Liver (tissue), 9 donors: ENCODE data around the gene BRD3. TPM values are rescaled to one million over a fixed set of nuclear protein-coding genes. Genes with fewer than 3 reads are reported as not detected.

Experiments used
- DNase-seq: peaks from one replicate; pipeline ENCODE4 v3.0.0-alpha.2; 2017; ENCODE audit warnings: low spot score
- H3K27ac ChIP-seq, 2 donors: one replicate each; pipeline ENCODE4 v1.7.0; 2013; ENCODE audit warnings: inconsistent platforms in 2 of 2, low read length in 2 of 2, control low read depth in 1 of 2, low read depth in 1 of 2, mild to moderate bottlenecking in 1 of 2
- H3K27me3 ChIP-seq, 4 donors: one replicate each; pipeline versions ENCODE4 v1.6.1 to v1.7.0; 2013; ENCODE audit warnings: low read length in 3 of 4, inconsistent platforms in 1 of 4, mild to moderate bottlenecking in 1 of 4, moderate library complexity in 1 of 4; ENCODE audit not compliant: control insufficient read depth in 4 of 4, insufficient read depth in 4 of 4
- H3K36me3 ChIP-seq, 4 donors: one replicate each; pipeline versions ENCODE4 v1.6.1 to v1.7.0; 2013; ENCODE audit warnings: low read length in 3 of 4, mild to moderate bottlenecking in 3 of 4, low read depth in 1 of 4, moderate library complexity in 1 of 4; ENCODE audit not compliant: control insufficient read depth in 4 of 4, insufficient read depth in 3 of 4
- H3K4me1 ChIP-seq, 4 donors: one replicate each; pipeline versions ENCODE4 v1.6.1 to v1.7.0; 2013; ENCODE audit warnings: low read length in 3 of 4, mild to moderate bottlenecking in 3 of 4, moderate library complexity in 1 of 4; ENCODE audit not compliant: control insufficient read depth in 4 of 4, insufficient read depth in 4 of 4
- H3K4me3 ChIP-seq, 3 donors: one replicate each; pipeline versions ENCODE4 v1.6.1 to v1.7.0; 2013; ENCODE audit warnings: low read length in 3 of 3, control low read depth in 1 of 3, low read depth in 1 of 3, mild to moderate bottlenecking in 1 of 3
- H3K9ac ChIP-seq, 2 donors: one replicate each; pipeline ENCODE4 v1.7.0; 2013; ENCODE audit warnings: low read length in 2 of 2, mild to moderate bottlenecking in 2 of 2, moderate library complexity in 2 of 2, control low read depth in 1 of 2, low read depth in 1 of 2
- H3K9me3 ChIP-seq, 4 donors: one replicate each; pipeline versions ENCODE4 v1.6.1 to v1.7.0; 2013; ENCODE audit warnings: low read length in 3 of 4; ENCODE audit not compliant: control insufficient read depth in 4 of 4
- FOXA1 ChIP-seq: IDR thresholded peaks from 2 replicates; pipeline ENCODE4 v1.6.1; 2016; ENCODE audit warnings: antibody characterized with exemption
- FOXA2 ChIP-seq: IDR thresholded peaks from 2 replicates; pipeline ENCODE4 v1.6.1; 2016; ENCODE audit warnings: antibody characterized with exemption
- GABPA ChIP-seq, 2 donors: IDR thresholded peaks in 1 of 2; conservative IDR thresholded peaks in 1 of 2; 2 replicates each; pipeline ENCODE4 v1.6.1; 2016; ENCODE audit warnings: antibody characterized with exemption in 2 of 2, mild to moderate bottlenecking in 1 of 2, moderate library complexity in 1 of 2
- HNF4A ChIP-seq, 2 donors: conservative IDR thresholded peaks; 2 replicates each; pipeline ENCODE4 v1.6.1; 2016; ENCODE audit warnings: antibody characterized with exemption in 2 of 2, mild to moderate bottlenecking in 2 of 2
- HNF4G ChIP-seq: IDR thresholded peaks from 2 replicates; pipeline ENCODE4 v1.6.1; 2016; ENCODE audit warnings: antibody characterized with exemption
- JUND ChIP-seq, 2 donors: IDR thresholded peaks; 2 replicates each; pipeline ENCODE4 v1.6.1; 2016; ENCODE audit warnings: antibody characterized with exemption in 2 of 2
- RAD21 ChIP-seq, 2 donors: IDR thresholded peaks; 2 replicates each; pipeline ENCODE4 v1.6.1; 2016; ENCODE audit warnings: antibody characterized with exemption in 2 of 2, mild to moderate bottlenecking in 2 of 2
- RXRA ChIP-seq, 2 donors: IDR thresholded peaks; 2 replicates each; pipeline ENCODE4 v1.6.1; 2017 to 2018; ENCODE audit warnings: antibody characterized with exemption in 2 of 2, mild to moderate bottlenecking in 1 of 2
- SP1 ChIP-seq: IDR thresholded peaks from 2 replicates; pipeline ENCODE4 v1.6.1; 2018; ENCODE audit warnings: antibody characterized with exemption, mild to moderate bottlenecking
- TAF1 ChIP-seq: conservative IDR thresholded peaks from 2 replicates; pipeline ENCODE4 v1.6.1; 2016; ENCODE audit warnings: antibody characterized with exemption, mild to moderate bottlenecking
- YY1 ChIP-seq: IDR thresholded peaks from 2 replicates; pipeline ENCODE4 v1.6.1; 2016; ENCODE audit warnings: antibody characterized with exemption, mild to moderate bottlenecking
- WGBS: extraction: QIAGEN DNeasy Blood & Tissue Kit; methylation state at CpG from one replicate; pipeline ENCODE4 v1.1.7; 2013; 5-methylcytosine and 5-hydroxymethylcytosine counted together
- polyA plus RNA-seq, 2 donors: library from polyadenylated mRNA; stranded (reverse) in 1 of 2; unstranded in 1 of 2; fragments of 200-250 nt in 1 of 2; fragments of >200 nt in 1 of 2; fragmentation: Nextera tagmentation in 1 of 2; extraction: Ambion mirVana in 1 of 2; gene quantifications; one replicate each; pipeline versions ENCODE4 v1.2.1 to v1.2.3, GENCODE V29; 2013 to 2015
- total RNA-seq, 2 donors: library from RNA; depleted of rRNA; stranded (reverse); fragments of >200 nt; gene quantifications; one replicate each; pipeline ENCODE4 v1.2.3, GENCODE V29; 2014
- TF ChIP-seq, protein P1 (sequence below): IDR thresholded peaks from 2 replicates; pipeline ENCODE4 v1.6.1; 2016; ENCODE audit warnings: antibody characterized with exemption
- TF ChIP-seq, protein P2 (sequence below): IDR thresholded peaks from 2 replicates; pipeline ENCODE4 v1.6.1; 2016; ENCODE audit warnings: antibody characterized with exemption, mild to moderate bottlenecking
- donor health status: healthy.
- donor health status: healthy.
- donor health status: healthy.
- donor health status: healthy.
- donor health status: healthy.

The BRD3 gene
- total and polyA plus RNA-seq, 4 donors: 7.2 to 17.7 (median 12.7) TPM

DNA sequence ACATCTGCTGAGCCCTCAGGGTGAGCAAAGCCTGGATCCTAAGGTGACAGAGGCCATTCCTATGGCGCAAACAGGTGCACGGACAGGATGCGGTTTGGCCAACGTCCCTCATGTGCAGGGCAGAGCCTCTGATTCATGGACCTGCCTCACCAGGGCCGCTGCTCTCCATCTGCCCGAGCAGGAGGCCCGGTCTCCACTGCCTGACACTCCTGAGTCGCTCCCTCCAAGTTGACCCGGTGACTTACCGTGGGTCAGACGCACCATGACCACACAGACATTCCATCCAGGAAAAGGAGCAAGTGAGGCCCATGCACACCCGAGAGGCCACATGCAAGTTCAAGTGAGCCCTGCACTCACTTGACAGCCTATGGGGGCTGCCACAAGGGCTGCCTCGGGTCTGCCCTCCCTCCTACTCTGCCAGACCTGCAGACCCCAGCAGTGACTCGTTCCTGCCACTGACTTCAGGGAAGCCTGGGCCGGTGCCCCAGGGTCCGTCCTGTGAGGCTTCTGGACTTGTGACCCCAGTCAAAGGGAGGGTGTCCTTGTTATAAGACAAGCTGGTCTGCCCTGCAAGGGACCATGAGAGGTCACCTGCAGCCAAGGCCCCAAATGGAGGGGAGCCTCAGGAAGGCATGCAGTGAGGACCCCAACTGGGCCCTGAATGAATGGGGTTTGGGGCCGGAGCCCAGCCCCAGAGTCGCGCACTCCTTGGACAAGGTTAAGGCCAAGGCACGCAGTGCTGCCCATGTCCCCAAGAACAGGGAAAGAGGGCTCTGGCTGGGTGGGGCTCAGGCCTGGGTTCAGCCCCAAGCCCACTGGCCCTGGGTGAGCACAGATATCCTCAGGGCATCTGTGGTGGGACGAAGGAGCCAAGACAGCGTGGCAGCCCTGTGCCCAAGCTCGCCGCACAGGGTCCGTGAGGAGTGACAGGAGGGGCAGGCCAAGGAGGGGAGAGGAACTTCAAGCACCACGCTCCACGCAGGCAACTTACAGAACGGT lies 32.5 kb downstream of the BRD3 start:
- Histone ChIP-seq H3K4me3 (no peak overlapping the region), H3K9me3 (no peaks in the 10 kb centered on the region), H3K27ac (no peak overlapping the region), H3K4me1 (no peaks in the 10 kb centered on the region), H3K36me3 (peaks cover 29 to 61% (median 38%) of the 10 kb centered on the region in 4 donors), H3K27me3 (no peaks in the 10 kb centered on the region), H3K9ac (no peak overlapping the region)
- no peak for DNase-seq
- no peak for TF ChIP-seq FOXA1
- TF ChIP-seq HNF4A (conservative IDR thresholded peaks at IDR 0.05): no peak
- no peak for TF ChIP-seq YY1
- no peak for TF ChIP-seq GABPA (IDR thresholded peaks at IDR 0.05 in 1 of 2, conservative IDR thresholded peaks at IDR 0.05 in 1 of 2)
- TF ChIP-seq, protein P1, sequence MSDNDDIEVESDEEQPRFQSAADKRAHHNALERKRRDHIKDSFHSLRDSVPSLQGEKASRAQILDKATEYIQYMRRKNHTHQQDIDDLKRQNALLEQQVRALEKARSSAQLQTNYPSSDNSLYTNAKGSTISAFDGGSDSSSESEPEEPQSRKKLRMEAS: no peak
- TF ChIP-seq, protein P2, sequence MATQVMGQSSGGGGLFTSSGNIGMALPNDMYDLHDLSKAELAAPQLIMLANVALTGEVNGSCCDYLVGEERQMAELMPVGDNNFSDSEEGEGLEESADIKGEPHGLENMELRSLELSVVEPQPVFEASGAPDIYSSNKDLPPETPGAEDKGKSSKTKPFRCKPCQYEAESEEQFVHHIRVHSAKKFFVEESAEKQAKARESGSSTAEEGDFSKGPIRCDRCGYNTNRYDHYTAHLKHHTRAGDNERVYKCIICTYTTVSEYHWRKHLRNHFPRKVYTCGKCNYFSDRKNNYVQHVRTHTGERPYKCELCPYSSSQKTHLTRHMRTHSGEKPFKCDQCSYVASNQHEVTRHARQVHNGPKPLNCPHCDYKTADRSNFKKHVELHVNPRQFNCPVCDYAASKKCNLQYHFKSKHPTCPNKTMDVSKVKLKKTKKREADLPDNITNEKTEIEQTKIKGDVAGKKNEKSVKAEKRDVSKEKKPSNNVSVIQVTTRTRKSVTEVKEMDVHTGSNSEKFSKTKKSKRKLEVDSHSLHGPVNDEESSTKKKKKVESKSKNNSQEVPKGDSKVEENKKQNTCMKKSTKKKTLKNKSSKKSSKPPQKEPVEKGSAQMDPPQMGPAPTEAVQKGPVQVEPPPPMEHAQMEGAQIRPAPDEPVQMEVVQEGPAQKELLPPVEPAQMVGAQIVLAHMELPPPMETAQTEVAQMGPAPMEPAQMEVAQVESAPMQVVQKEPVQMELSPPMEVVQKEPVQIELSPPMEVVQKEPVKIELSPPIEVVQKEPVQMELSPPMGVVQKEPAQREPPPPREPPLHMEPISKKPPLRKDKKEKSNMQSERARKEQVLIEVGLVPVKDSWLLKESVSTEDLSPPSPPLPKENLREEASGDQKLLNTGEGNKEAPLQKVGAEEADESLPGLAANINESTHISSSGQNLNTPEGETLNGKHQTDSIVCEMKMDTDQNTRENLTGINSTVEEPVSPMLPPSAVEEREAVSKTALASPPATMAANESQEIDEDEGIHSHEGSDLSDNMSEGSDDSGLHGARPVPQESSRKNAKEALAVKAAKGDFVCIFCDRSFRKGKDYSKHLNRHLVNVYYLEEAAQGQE: no peak
- TF ChIP-seq JUND (IDR thresholded peaks at IDR 0.05): no peak
- no peak for TF ChIP-seq HNF4G
- TF ChIP-seq TAF1: no peak
- TF ChIP-seq SP1: no peak
- WGBS: 95% methylated on average over 28 of the region's 28 CpGs

- no peaks in the 10 kb centered on the region for H3K9me3 ChIP-seq
- H3K27me3 ChIP-seq: no peaks in the 10 kb centered on the region
- 96% methylated on average over 19 of the region's 19 CpGs for WGBS
- peaks cover under 1 to 3% (median 3%) of the 10 kb centered on the region in 4 donors for H3K4me1 ChIP-seq
- TF ChIP-seq, protein P1: no peak
- no peak for TF ChIP-seq RXRA (IDR thresholded peaks at IDR 0.05)
- TF ChIP-seq SP1: no peak
- TF ChIP-seq YY1: no peak
- TF ChIP-seq HNF4A (conservative IDR thresholded peaks at IDR 0.05): no peak
- TF ChIP-seq FOXA2: no peak
- TF ChIP-seq RAD21 (IDR thresholded peaks at IDR 0.05): no peak
- TF ChIP-seq TAF1: no peak
- TF ChIP-seq, protein P2: no peak
- no peak overlapping the region for H3K27ac ChIP-seq
- no peak for DNase-seq
- peaks cover 25 to 53% (median 37%) of the 10 kb centered on the region in 4 donors for H3K36me3 ChIP-seq
- no peak overlapping the region for H3K4me3 ChIP-seq
- no peak overlapping the region for H3K9ac ChIP-seq
Observed at GRCh38 chr9:134034215-134035040, 33.4 kb downstream of the BRD3 start.
